C4-2B (cell line): ENCODE results near the gene NINJ1.

Experiments
- CTCF ChIP-seq: fragments of 450-650 bp; conservative IDR thresholded peaks from 2 replicates; pipeline ENCODE4 v1.5.1; 2017; ENCODE audit warnings: mild to moderate bottlenecking
- ZFX ChIP-seq: fragments of 450-650 bp; IDR thresholded peaks from 2 replicates; pipeline ENCODE4 v1.6.1; 2017

- TF ChIP-seq CTCF (no peak), ZFX (no peak)
Observed at GRCh38 chr9:93089024-93089423, 45.0 kb downstream of the NINJ1 start.
